ENCODE measurements around the gene PRAMEF12.
"Not testable (repeated sequence)": the region's sequence is repeated elsewhere in the genome, so short reads cannot be mapped to it uniquely, and the experiment has no call there.

PRAMEF12 gene

DNA sequence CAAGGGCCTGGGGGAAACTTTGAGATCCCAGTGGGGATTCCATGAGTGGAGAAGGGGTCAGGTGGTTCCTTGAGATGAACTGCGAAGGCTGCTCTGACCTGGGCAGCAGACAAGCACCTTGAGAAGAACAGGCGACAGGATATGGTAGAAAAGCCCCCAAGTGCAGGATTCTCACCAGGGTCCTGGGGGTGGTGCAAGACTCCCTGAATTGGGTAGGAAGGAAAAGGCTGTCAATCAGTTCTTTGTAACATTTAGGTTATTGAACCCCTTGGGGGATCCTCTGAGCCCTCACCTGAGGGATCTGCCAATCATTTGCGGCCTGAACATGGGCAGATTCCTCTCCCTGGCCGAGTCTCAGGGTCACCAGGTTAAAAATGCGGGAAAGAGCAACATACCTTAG lies 2.4 kb upstream of the PRAMEF12 start:
- no peak for DNase-seq (ENCODE audit: low read depth)

DNA sequence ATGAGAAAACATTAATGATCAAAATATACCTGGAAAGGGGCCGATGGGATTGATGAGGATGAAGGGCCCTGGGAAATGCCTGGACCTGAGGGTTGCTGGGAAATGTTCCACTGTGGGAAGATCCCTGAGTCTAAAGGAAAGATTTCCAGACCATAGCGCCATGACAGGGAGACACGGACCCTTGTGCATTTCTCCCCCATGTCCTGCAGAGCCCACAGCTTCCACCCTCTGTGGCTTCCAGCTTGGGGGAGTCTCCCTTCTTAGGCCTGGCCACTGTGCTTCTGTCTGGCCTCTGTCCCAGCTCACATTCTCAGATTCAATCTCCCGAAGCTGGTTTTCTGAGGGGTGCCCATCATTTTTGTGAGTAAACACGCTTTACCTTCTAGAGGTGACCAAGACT lies 1.0 kb upstream of the PRAMEF12 start:
- no peak for DNase-seq (ENCODE audit: low read depth)

DNA sequence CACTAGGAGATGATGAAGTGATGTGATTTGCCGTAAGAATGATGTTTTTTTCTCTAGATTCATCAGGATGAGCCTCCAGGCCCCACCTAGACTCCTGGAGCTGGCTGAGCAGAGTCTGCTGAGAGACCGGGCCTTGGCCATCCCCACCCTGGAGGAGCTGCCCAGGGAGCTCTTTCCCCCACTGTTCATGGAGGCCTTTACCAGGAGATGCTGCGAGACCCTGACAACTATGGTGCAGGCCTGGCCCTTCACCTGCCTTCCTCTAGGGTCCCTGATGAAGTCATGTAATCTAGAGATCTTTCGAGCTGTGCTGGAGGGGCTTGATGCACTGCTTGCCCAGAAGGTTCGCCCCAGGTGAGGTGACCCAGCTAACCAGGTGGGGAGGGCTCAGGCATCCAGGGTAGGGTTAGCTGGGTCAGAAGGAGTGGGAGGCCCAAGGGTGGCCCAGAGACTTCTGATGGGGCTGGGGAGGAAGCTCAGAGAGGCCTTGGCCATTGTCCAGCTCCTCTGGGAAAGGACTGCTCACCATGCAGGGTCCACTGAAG lies 1.3 kb downstream of the PRAMEF12 start:
- no peak for DNase-seq (ENCODE audit: low read depth)

DNA sequence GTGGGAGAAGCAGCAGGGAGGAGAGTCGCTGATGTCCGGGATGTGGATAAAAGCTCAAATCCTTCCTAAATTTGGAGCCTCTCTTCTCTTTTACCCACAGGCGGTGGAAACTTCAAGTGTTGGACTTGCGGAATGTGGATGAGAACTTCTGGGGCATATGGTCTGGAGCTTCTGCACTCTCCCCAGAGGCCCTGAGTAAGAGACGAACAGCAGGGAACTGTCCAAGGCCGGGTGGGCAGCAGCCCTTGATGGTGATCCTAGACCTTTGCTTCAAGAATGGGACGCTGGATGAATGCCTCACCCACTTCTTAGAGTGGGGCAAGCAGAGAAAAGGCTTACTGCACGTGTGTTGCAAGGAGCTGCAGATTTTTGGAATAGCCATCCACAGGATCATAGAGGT lies 1.9 kb downstream of the PRAMEF12 start:
- no peak for DNase-seq (ENCODE audit: low read depth)

GRCh38 chr1:12776801-12777557 lies 3.4 kb downstream of the PRAMEF12 start:
- DNase-seq (ENCODE audit: low read depth): no peak

GRCh38 chr1:12778061-12778460 lies 4.5 kb downstream of the PRAMEF12 start:
- DNase-seq (ENCODE audit: low read depth): no peak

DNA sequence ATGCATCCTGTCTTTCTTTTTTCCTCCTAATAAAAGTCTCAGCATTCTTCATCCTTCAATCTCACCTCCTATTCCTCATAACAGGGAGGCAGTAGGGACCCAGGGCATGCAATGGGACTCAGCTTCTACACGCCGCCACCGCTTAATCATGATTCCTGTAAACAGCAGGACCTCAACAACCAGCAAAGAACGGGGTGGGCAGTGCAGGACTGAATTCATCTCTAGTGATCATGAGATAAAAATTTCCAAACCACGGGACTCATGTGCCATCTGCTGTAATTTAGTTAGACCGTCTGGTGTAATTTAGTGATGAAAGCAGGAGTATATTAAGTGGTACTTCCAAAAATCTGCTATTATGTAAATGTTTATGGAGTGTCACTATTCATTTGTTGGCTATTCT lies 5.4 kb downstream of the PRAMEF12 start:
- no peak for DNase-seq (ENCODE audit: low read depth)

DNA sequence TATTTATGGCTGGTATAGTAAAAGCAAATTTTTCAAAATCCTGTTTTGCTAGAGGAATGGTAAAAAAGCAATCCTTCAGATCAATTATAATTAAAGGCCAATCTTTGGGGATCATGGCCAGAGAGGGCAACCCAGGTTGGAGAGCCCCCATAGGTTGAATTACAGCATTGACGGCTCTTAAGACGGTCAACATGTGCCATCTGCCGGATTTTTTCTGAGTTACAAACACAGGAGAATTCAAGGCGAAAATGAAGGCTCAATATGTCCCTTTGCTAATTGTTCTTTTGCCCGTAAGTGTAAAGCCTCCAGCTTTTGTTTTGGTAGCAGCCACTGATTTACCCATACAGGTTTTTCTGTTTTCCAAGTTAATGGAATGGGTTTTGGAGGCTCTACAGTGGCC lies 8.0 kb downstream of the PRAMEF12 start:
- not testable (repeated sequence) for DNase-seq (ENCODE audit: low read depth)

GRCh38 chr1:12783783-12784182 lies 10.2 kb downstream of the PRAMEF12 start:
- DNase-seq (ENCODE audit: low read depth): not testable (repeated sequence)

GRCh38 chr1:12784729-12785128 lies 11.2 kb downstream of the PRAMEF12 start:
- not testable (repeated sequence) for DNase-seq (ENCODE audit: low read depth)

DNA sequence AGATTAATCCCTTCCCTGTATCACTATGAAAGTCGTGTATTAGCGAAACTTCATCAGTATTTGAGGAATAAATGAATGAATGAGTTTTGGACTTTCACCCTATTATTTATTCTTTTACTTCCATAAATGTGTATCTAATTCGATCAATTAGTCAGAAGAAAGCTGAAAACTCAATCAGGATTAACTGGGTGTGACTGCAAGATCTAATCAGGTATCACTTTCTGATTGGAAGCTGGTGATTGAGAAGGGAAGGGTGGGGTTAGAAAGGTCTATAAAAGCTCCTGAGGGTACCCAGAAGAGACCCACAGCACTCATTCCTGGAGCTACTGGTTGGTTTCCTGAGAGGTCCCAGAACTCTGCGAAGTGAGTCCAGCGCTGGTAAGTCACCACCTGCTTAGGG lies 17.6 kb downstream of the PRAMEF12 start, which contains the start of gene PRAMEF1:
TSS of gene PRAMEF1 (plus strand) at position 301 of the 400 bp plus-strand sequence. CDS start 1,831 bp downstream, outside the sequence.
- not testable (repeated sequence) for DNase-seq (ENCODE audit: low read depth)

- DNase-seq (ENCODE audit: low read depth): no peak
Observed at GRCh38 chr1:12798911-12799310, 25.4 kb downstream of the PRAMEF12 start.

GRCh38 chr1:12799730-12800129 lies 26.2 kb downstream of the PRAMEF12 start:
- DNase-seq (ENCODE audit: low read depth): no peak

DNA sequence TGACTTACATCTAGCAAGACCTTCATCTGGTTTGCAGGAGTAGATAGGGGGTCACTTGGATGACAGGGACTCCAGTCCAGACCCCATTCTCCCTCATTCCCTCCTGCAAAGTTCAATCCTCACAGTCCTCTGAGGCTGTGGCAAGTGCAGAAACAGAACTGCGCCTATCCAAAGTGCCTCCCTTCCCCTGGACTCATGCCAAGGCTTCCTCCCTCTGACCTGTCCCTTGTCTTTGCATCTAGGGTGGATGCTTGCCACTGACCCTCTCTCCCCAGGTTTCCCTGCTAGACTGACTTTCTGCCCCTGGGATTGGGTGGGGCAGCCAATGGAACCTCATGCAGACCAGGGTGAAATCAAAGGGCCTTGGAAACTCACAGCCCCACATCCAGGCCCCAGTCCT lies 36.4 kb downstream of the PRAMEF12 start:
- no peak for DNase-seq (ENCODE audit: low read depth)

- no peak for DNase-seq (ENCODE audit: low read depth)
Observed at GRCh38 chr1:12810691-12811408, 37.3 kb downstream of the PRAMEF12 start.

- no peak for DNase-seq (ENCODE audit: low read depth)
Observed at GRCh38 chr1:12811409-12811784, 37.9 kb downstream of the PRAMEF12 start.

DNA sequence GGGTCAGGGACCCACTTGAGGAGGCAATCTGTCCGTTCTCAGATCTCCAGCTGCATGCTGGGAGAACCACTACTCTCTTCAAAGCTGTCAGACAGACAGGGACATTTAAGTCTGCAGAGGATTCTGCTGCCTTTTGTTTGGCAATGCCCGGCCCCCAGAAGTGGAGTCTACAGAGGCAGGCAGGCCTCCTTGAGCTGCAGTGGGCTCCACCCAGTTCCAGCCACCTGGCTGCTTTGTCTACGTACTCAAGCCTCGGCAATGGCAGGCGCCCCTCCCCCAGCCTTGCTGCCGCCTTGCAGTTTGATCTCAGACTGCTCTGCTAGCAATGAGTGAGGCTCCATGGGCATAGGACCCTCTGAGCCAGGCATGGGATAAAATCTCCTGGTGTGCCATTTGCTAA lies 45.5 kb downstream of the PRAMEF12 start:
- not testable (repeated sequence) for DNase-seq (ENCODE audit: low read depth)

Measured in stimulated activated CD4-positive, alpha-beta T cell treated with anti-CD3 and anti-CD28 coated beads, Interleukin-2, amount 100 ng/mL, for 4 hours (primary cell).